Neural cell (in vitro differentiated cells): Measurements from ENCODE around the gene DNAJA1.

Experiments
- CTCF ChIP-seq: fragments of 450-650 bp; IDR thresholded peaks from 2 replicates; pipeline ENCODE4 v1.5.1; 2014; ENCODE audit warnings: antibody characterized with exemption, mild to moderate bottlenecking, moderate library complexity; ENCODE audit not compliant: poor library complexity, severe bottlenecking
- EP300 ChIP-seq: fragments of 450-650 bp; conservative IDR thresholded peaks from 2 replicates; pipeline ENCODE4 v1.6.1; 2014; ENCODE audit warnings: antibody characterized with exemption, mild to moderate bottlenecking, moderate library complexity; ENCODE audit not compliant: poor library complexity, severe bottlenecking
- EZH2 ChIP-seq: fragments of 200-600, 300-800 bp; shearing (Covaris generic), sonication (generic); IDR thresholded peaks from 2 replicates; pipeline ENCODE4 v1.6.1; 2014; ENCODE audit warnings: antibody characterized with exemption, low read length, borderline replicate concordance, mild to moderate bottlenecking; ENCODE audit not compliant: insufficient read depth, poor library complexity, severe bottlenecking
- MXI1 ChIP-seq: fragments of 450-650 bp; conservative IDR thresholded peaks from 2 replicates; pipeline ENCODE4 v1.6.1; 2014; ENCODE audit warnings: antibody characterized with exemption, mild to moderate bottlenecking; ENCODE audit not compliant: poor library complexity, severe bottlenecking
- POLR2AphosphoS5 ChIP-seq: IDR thresholded peaks from 2 replicates; pipeline ENCODE4 v1.6.1; 2012
- RAD21 ChIP-seq: fragments of 450-650 bp; conservative IDR thresholded peaks from 2 replicates; pipeline ENCODE4 v1.6.1; 2014; ENCODE audit warnings: antibody characterized with exemption, mild to moderate bottlenecking, moderate library complexity
- REST ChIP-seq: IDR thresholded peaks from 2 replicates; pipeline ENCODE4 v1.6.1; 2012; ENCODE audit warnings: borderline replicate concordance
- SMC3 ChIP-seq: fragments of 450-650 bp; conservative IDR thresholded peaks from 2 replicates; pipeline ENCODE4 v1.6.1; 2014; ENCODE audit warnings: antibody characterized with exemption, mild to moderate bottlenecking, moderate library complexity; ENCODE audit not compliant: poor library complexity

GRCh38 chr9:33032865-33033264 is 7.8 kb downstream of the DNAJA1 start:
- TF ChIP-seq CTCF (no peak), RAD21 (no peak), EZH2 (no peak), SMC3 (no peak), REST (no peak), POLR2AphosphoS5 (no peak), EP300 (no peak), MXI1 (no peak)
